ENCODE results near the gene LRP6.

DNA sequence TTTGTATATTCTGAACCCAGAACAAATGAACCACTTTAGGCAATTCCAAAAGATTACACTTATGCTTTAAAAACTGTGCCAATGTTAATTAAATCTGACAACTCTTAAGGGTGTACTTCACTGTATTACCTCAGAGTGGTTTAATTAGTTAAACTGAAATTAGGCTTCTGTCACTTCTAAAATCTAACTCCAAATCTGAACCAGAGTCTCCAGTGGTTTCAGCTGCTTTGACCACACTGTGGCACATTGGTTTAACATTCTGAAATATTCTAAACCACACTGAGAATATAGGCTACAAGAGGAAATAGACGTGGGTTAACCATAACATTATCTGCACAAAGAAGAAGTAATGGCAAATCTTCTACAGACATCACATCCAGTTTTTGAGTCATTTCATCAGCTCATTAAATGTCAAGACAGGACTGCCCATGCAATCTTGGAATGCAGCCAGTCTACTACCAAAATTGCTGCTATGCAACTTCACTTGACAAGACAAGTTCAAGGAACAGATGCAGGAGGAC is 94.8 kb downstream of the LRP6 start:
- no peak for TF ChIP-seq EZH2 (IDR thresholded peaks at IDR 0.05; ENCODE audit: low read length)
- TF ChIP-seq, protein P1, sequence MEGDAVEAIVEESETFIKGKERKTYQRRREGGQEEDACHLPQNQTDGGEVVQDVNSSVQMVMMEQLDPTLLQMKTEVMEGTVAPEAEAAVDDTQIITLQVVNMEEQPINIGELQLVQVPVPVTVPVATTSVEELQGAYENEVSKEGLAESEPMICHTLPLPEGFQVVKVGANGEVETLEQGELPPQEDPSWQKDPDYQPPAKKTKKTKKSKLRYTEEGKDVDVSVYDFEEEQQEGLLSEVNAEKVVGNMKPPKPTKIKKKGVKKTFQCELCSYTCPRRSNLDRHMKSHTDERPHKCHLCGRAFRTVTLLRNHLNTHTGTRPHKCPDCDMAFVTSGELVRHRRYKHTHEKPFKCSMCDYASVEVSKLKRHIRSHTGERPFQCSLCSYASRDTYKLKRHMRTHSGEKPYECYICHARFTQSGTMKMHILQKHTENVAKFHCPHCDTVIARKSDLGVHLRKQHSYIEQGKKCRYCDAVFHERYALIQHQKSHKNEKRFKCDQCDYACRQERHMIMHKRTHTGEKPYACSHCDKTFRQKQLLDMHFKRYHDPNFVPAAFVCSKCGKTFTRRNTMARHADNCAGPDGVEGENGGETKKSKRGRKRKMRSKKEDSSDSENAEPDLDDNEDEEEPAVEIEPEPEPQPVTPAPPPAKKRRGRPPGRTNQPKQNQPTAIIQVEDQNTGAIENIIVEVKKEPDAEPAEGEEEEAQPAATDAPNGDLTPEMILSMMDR (optimal IDR thresholded peaks at IDR 0.05 in 1 of 3, IDR thresholded peaks at IDR 0.05 in 1 of 3, conservative IDR thresholded peaks at IDR 0.05 in 1 of 3; ENCODE audit: extremely low read depth in 1 of 3, insufficient read depth in 2 of 3, low read length in 3 of 3) = no peak
